Osteoblast (primary cell): Measurements from ENCODE around the gene TSPAN4. TPM values are rescaled to one million over a fixed set of nuclear protein-coding genes. Genes with fewer than 3 reads are reported as not detected.

Experiments
- DNase-seq: peaks from one replicate; pipeline ENCODE4 v3.0.0; 2011; ENCODE audit warnings: low spot score, mixed read lengths; ENCODE audit not compliant: insufficient read length; ENCODE audit errors: missing footprints
- H2AFZ ChIP-seq: 2 replicates; pipeline ENCODE4 v1.6.0; 2011; ENCODE audit warnings: mild to moderate bottlenecking, low read length
- H3K27ac ChIP-seq: 2 replicates; pipeline ENCODE4 v1.5.1; 2011; ENCODE audit warnings: mild to moderate bottlenecking, low read depth, low read length, moderate library complexity
- H3K27me3 ChIP-seq: 2 replicates; pipeline ENCODE4 v1.6.0; 2012; ENCODE audit warnings: mild to moderate bottlenecking, control low read depth, inconsistent platforms, low read length, moderate library complexity; ENCODE audit not compliant: insufficient read depth
- H3K36me3 ChIP-seq: 2 replicates; pipeline ENCODE4 v1.5.1; 2011; ENCODE audit warnings: mild to moderate bottlenecking, low read length, control low read depth, moderate library complexity; ENCODE audit not compliant: insufficient read depth
- H3K4me1 ChIP-seq: 2 replicates; pipeline ENCODE4 v1.5.1; 2011; ENCODE audit warnings: mild to moderate bottlenecking, low read length, control low read depth, moderate library complexity; ENCODE audit not compliant: insufficient read depth
- H3K4me2 ChIP-seq: 2 replicates; pipeline ENCODE4 v1.6.0; 2011; ENCODE audit warnings: mild to moderate bottlenecking, low read length; ENCODE audit not compliant: insufficient read depth
- H3K4me3 ChIP-seq: fragments of 200-600 bp; sonication (generic); 3 replicates; pipeline ENCODE4 v1.5.1; 2012; ENCODE audit warnings: mild to moderate bottlenecking, low read length, inconsistent platforms; ENCODE audit not compliant: insufficient read depth
- H3K79me2 ChIP-seq: 2 replicates; pipeline ENCODE4 v1.6.0; 2012; ENCODE audit warnings: mild to moderate bottlenecking, low read length, control low read depth, inconsistent platforms; ENCODE audit not compliant: insufficient read depth
- H3K9me3 ChIP-seq: 2 replicates; pipeline ENCODE4 v1.5.1; 2011; ENCODE audit warnings: low read depth, low read length, control low read depth
- H4K20me1 ChIP-seq: 2 replicates; pipeline ENCODE4 v1.6.0; 2012; ENCODE audit warnings: mild to moderate bottlenecking, low read length, control low read depth; ENCODE audit not compliant: insufficient read depth
- total RNA-seq: library from RNA; depleted of rRNA; stranded (reverse); fragments of >200 nt; gene quantifications from 2 replicates; pipeline ENCODE4 v1.2.3, GENCODE V29; 2012
- TF ChIP-seq, protein P1 (sequence below): IDR thresholded peaks from 2 replicates; pipeline ENCODE4 v1.5.1; 2011; ENCODE audit warnings: mild to moderate bottlenecking, low read depth, low read length, moderate library complexity; ENCODE audit errors: extremely low read depth

TSPAN4 gene
- total RNA-seq, 1 donor = 168 TPM

DNA sequence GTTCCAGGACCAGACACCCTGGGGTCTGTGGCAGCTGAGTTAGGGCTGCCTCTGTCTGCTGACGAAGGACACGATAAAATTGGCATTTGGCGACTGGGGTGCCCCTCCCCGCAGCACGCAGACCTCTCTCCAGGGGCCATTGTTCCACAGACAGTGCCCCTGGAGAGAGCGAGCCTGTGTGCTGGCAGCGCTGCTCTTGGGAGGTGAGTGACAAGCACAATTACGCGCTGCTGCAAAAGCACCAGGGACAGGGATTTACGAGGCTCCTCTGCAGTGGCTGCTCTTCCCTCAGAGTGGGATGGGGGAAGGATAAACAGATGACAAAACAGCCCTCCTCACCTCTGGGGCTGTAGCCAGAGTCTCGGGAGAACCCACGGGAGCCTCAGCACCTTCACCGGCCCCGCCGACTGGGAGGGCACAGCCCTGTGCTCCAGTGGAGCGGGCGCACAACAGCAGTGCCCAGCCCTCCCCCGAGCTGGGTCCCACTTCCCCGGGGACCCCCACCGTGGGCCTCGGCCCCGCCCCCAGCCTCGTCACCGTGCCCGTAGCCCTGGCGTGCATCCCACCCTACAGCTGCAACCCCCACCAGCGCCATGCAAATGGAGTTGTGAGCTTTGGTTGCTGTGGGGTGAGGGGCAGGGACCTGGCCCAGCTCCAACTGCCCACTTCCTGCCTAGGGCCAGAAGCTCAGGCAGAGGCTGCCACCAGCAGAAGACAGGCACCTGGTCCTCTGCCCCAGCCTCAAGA, 48.3 kb downstream of the TSPAN4 start:
- TF ChIP-seq, protein P1, sequence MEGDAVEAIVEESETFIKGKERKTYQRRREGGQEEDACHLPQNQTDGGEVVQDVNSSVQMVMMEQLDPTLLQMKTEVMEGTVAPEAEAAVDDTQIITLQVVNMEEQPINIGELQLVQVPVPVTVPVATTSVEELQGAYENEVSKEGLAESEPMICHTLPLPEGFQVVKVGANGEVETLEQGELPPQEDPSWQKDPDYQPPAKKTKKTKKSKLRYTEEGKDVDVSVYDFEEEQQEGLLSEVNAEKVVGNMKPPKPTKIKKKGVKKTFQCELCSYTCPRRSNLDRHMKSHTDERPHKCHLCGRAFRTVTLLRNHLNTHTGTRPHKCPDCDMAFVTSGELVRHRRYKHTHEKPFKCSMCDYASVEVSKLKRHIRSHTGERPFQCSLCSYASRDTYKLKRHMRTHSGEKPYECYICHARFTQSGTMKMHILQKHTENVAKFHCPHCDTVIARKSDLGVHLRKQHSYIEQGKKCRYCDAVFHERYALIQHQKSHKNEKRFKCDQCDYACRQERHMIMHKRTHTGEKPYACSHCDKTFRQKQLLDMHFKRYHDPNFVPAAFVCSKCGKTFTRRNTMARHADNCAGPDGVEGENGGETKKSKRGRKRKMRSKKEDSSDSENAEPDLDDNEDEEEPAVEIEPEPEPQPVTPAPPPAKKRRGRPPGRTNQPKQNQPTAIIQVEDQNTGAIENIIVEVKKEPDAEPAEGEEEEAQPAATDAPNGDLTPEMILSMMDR = no peak
- Histone ChIP-seq H3K4me2 (no peak overlapping the region), H3K79me2 (no peaks in the 10 kb centered on the region), H3K4me3 (no peak overlapping the region), H3K36me3 (peaks cover 6% of the 10 kb centered on the region), H3K9me3 (no peaks in the 10 kb centered on the region), H4K20me1 (peaks cover 2% of the 10 kb centered on the region), H3K27me3 (no peaks in the 10 kb centered on the region), H3K4me1 (no peaks in the 10 kb centered on the region), H2AFZ (no peak overlapping the region), H3K27ac (no peak overlapping the region)
- no peak for DNase-seq

DNA sequence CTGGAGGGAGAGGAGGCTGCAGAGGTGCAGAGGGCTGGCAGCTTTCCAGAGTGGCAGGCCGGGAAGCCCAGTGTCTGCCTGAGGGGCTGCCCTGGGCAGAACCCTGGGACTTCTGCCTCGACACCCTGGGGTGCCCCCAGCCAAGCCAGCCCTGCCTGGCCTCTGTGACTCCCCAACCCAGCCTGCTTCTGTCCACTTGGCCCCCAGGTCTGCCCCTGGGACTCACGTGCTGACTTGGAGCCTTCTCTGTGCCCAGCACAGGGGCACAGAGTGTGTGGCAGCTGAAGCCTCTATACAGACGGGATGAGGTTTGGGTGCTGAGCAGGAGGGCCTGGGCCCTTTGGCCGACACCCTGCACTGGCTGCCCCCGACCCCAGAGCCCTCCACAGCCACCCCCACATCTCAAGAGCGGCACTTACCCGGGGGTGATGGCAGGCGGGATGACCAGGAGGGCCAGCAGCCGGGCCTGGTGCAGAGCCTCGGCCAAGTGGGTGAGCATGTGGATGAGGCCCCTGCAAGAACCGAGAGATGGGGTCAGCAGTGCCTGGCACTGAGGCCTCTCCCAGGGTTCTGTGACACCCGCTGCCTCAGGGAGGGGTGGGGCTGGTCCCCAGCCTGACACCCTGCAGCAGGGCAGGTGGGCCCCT, 50.5 kb downstream of the TSPAN4 start:
- H3K9me3 ChIP-seq = no peaks in the 10 kb centered on the region
- no peak for DNase-seq
- H3K27ac ChIP-seq = no peak overlapping the region
- no peak overlapping the region for H3K4me2 ChIP-seq
- TF ChIP-seq, protein P1 = no peak
- no peaks in the 10 kb centered on the region for H3K36me3 ChIP-seq
- no peaks in the 10 kb centered on the region for H3K79me2 ChIP-seq
- H3K4me1 ChIP-seq = no peaks in the 10 kb centered on the region
- H4K20me1 ChIP-seq = peaks cover 2% of the 10 kb centered on the region
- no peak overlapping the region for H3K4me3 ChIP-seq
- H3K27me3 ChIP-seq = no peaks in the 10 kb centered on the region
- H2AFZ ChIP-seq = no peak overlapping the region

DNA sequence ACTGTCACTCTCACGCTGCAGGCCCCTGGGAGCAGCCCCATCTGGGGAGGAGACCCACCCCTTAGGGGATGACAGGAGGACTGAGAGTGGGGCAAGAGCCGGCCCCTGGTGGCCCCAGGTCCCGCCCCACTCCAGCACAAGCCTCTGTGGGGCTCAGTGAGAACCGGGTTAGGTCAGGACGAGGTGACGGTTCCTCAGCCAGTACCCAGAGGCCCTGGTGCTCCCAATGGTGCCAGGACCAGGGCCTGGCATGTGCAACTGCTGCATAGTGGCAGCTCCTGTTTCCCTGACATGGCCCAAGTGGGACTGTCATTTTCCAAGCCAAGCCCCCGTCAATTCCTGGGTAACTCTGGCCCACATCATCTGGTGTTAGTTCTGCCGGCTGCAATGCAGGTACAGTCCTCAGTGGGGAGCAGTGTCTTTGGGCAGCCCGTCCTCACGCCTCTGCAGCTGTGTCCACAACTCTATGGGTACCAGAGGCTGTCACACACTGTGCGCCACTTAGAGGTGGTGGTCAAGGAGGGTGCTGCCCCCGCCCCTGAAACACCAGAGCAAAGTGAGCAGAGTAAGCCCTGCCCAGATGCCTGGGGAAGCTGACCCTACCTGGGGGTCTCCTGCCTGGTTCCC, 52.0 kb downstream of the TSPAN4 start:
- H3K27ac ChIP-seq = no peak overlapping the region
- no peaks in the 10 kb centered on the region for H3K27me3 ChIP-seq
- H3K4me1 ChIP-seq = no peaks in the 10 kb centered on the region
- no peaks in the 10 kb centered on the region for H3K36me3 ChIP-seq
- no peak overlapping the region for H3K4me3 ChIP-seq
- H3K79me2 ChIP-seq = no peaks in the 10 kb centered on the region
- no peaks in the 10 kb centered on the region for H3K9me3 ChIP-seq
- TF ChIP-seq, protein P1 = no peak
- DNase-seq = peak; percentile 87
- H4K20me1 ChIP-seq = peaks cover 2% of the 10 kb centered on the region
- no peak overlapping the region for H3K4me2 ChIP-seq
- H2AFZ ChIP-seq = no peak overlapping the region
